Tibial nerve (tissue), 4 donors: Measurements from ENCODE around the gene DAZAP1.

Experiments used
- CTCF ChIP-seq, 5 experiments: fragments of 200-600 bp in 3 of 5; fragments of 450-650 bp in 2 of 5; sonication (generic) in 3 of 5; IDR thresholded peaks; one replicate each; pipeline ENCODE4 v1.5.1; 2016 to 2019; ENCODE audit warnings: antibody characterized with exemption in 5 of 5, mild to moderate bottlenecking in 3 of 5, moderate library complexity in 2 of 5
- EP300 ChIP-seq, 2 donors: sonication (generic); formaldehyde crosslinking; IDR thresholded peaks; one replicate each; pipeline ENCODE4 v1.6.1; 2017; ENCODE audit warnings: antibody characterized with exemption in 2 of 2, mild to moderate bottlenecking in 1 of 2
- POLR2A ChIP-seq, 2 donors: fragments of 450-650 bp; IDR thresholded peaks; one replicate each; pipeline ENCODE4 v1.6.1; 2017; ENCODE audit warnings: antibody characterized with exemption in 2 of 2, mild to moderate bottlenecking in 2 of 2, moderate library complexity in 2 of 2

GRCh38 chr19:1425102-1425837 is 17.9 kb downstream of the DAZAP1 start:
- TF ChIP-seq CTCF (IDR thresholded peaks at IDR 0.05): no peak
- no peak for TF ChIP-seq POLR2A (IDR thresholded peaks at IDR 0.05)
- no peak for TF ChIP-seq EP300 (IDR thresholded peaks at IDR 0.05)
